Vagina (tissue), 2 donors: Measurements from ENCODE around the gene ZNF660. TPM values are rescaled to one million over a fixed set of nuclear protein-coding genes. Genes with fewer than 3 reads are reported as not detected.
"Not testable (repeated sequence)": the region's sequence is repeated elsewhere in the genome, so short reads cannot be mapped to it uniquely, and the experiment has no call there.

Experiments used
- DNase-seq, 2 donors: peaks; one replicate each; pipeline ENCODE4 v3.0.0-alpha.2; 2017; ENCODE audit errors: extremely low spot score in 2 of 2
- H3K27ac ChIP-seq: fragments of 200-600 bp; sonication (generic); one replicate; pipeline ENCODE4 v1.5.1; 2019
- H3K27me3 ChIP-seq: fragments of 200-600 bp; sonication (generic); one replicate; pipeline ENCODE4 v1.5.1; 2019
- H3K36me3 ChIP-seq, 2 donors: fragments of 200-600 bp; sonication (generic); one replicate each; pipeline ENCODE4 v1.5.1; 2017 to 2019
- H3K4me1 ChIP-seq: fragments of 200-600 bp; sonication (generic); one replicate; pipeline ENCODE4 v1.5.1; 2019
- H3K4me3 ChIP-seq, 2 donors: fragments of 200-600 bp; sonication (generic); 1 replicate in 1 of 2; 2 replicates in 1 of 2; pipeline ENCODE4 v1.5.1; 2016 to 2019
- H3K9me3 ChIP-seq: fragments of 200-600 bp; sonication (generic); one replicate; pipeline ENCODE4 v1.5.1; 2019
- CTCF ChIP-seq, 3 experiments: fragments of 450-650 bp in 2 of 3; fragments of 200-600 bp in 1 of 3; sonication (generic) in 1 of 3; IDR thresholded peaks; one replicate each; pipeline ENCODE4 v1.5.1; 2017 to 2019; ENCODE audit warnings: antibody characterized with exemption in 3 of 3, mild to moderate bottlenecking in 2 of 3, moderate library complexity in 2 of 3
- POLR2A ChIP-seq, 2 donors: fragments of 450-650 bp; IDR thresholded peaks; one replicate each; pipeline ENCODE4 v1.6.1; 2017; ENCODE audit warnings: antibody characterized with exemption in 2 of 2, mild to moderate bottlenecking in 2 of 2, moderate library complexity in 2 of 2
- POLR2AphosphoS5 ChIP-seq, 2 donors: sonication (generic); formaldehyde crosslinking; IDR thresholded peaks; one replicate each; pipeline ENCODE4 v1.9.0; 2017; ENCODE audit warnings: antibody characterized with exemption in 2 of 2, mild to moderate bottlenecking in 2 of 2, low read depth in 1 of 2; ENCODE audit not compliant: insufficient read depth in 1 of 2
- intact Hi-C: fragments of 100-400 bp; cut with DNase I; formaldehyde crosslinking; loops from one replicate; pipeline ENCODE4 v1.15.1; 2023
- total RNA-seq: library from RNA; depleted of rRNA; stranded (reverse); fragments of >200 nt; gene quantifications from one replicate; pipeline ENCODE4 v1.2.3, GENCODE V29; 2016

Gene ZNF660
- 0.98 TPM for total RNA-seq

GRCh38 chr3:44584646-44585501 is at the start of gene ZNF660:
Gene ZNF660 (plus strand): TSS chr3:44584964. CDS start chr3:44594194, 9,230 bp downstream.
- Histone ChIP-seq H3K36me3 (peaks cover 0 to 11% of the 10 kb centered on the region in 2 donors), H3K27me3 (no peaks in the 10 kb centered on the region), H3K9me3 (no peaks in the 10 kb centered on the region), H3K4me1 (no peaks in the 10 kb centered on the region), H3K4me3 (peak within 1 kb of the TSS; percentile 56 to 60), H3K27ac (peak within 1 kb of the TSS; percentile 40)
- intact Hi-C loops: no loop called here
- no peak for DNase-seq
- peak in 1 of 2 donors; percentile 52 for TF ChIP-seq POLR2AphosphoS5 (IDR thresholded peaks at IDR 0.05; ENCODE audit: insufficient read depth in 1 of 2, low read depth in 1 of 2)
- TF ChIP-seq CTCF (IDR thresholded peaks at IDR 0.05): no peak

DNA sequence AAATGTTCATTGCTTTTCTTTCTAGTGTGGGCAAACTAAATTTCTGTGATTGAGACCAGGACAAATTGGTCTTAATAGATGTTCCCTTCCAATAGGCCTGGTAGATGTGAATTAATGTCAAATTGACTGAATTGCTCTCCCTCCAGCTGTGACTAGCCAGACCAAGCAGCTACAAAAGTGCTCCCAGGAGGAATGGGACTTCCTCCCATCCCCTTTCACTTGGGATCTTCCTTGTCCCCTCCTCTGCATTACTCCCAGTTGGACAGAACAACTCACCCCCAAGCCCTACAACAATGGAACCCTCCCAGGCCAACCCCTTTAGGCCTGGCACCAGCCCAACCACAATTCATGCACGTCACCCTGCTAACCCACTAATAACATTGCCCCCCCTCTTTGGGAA is 49.4 kb upstream of the ZNF660 start:
- DNase-seq: no peak
- intact Hi-C loops: no loop called here
- no peaks in the 10 kb centered on the region for H3K36me3 ChIP-seq
- TF ChIP-seq POLR2A (IDR thresholded peaks at IDR 0.05) (no peak), POLR2AphosphoS5 (IDR thresholded peaks at IDR 0.05; ENCODE audit: insufficient read depth in 1 of 2, low read depth in 1 of 2) (no peak), CTCF (IDR thresholded peaks at IDR 0.05) (no peak)
- H3K27ac ChIP-seq: no peak overlapping the region
- H3K4me3 ChIP-seq: no peak overlapping the region
- no peaks in the 10 kb centered on the region for H3K9me3 ChIP-seq
- no peaks in the 10 kb centered on the region for H3K27me3 ChIP-seq
- no peaks in the 10 kb centered on the region for H3K4me1 ChIP-seq

DNA sequence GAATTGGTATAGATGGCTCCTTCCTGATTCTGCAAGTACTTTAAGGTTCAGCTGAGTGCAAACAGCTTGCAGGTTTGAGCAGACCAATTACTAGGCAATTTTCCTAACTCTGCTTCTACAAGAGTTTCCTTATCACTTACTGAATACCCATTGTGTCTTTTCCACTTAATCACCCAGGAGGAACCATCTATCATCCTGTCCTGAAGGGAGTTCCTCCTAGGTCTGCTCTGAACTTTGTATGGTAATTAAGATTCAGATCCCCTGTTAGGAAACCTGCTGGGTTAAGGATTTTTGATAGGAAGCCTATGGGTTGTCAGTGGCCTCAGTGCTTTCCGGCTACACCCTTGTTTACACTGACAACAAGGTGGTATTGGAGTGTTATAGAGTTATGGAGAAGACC is 40.0 kb upstream of the ZNF660 start:
- H3K4me3 ChIP-seq, H3K27ac ChIP-seq, H3K36me3 ChIP-seq, DNase-seq, H3K9me3 ChIP-seq, intact Hi-C loops, H3K27me3 ChIP-seq, H3K4me1 ChIP-seq: not testable (repeated sequence)

DNA sequence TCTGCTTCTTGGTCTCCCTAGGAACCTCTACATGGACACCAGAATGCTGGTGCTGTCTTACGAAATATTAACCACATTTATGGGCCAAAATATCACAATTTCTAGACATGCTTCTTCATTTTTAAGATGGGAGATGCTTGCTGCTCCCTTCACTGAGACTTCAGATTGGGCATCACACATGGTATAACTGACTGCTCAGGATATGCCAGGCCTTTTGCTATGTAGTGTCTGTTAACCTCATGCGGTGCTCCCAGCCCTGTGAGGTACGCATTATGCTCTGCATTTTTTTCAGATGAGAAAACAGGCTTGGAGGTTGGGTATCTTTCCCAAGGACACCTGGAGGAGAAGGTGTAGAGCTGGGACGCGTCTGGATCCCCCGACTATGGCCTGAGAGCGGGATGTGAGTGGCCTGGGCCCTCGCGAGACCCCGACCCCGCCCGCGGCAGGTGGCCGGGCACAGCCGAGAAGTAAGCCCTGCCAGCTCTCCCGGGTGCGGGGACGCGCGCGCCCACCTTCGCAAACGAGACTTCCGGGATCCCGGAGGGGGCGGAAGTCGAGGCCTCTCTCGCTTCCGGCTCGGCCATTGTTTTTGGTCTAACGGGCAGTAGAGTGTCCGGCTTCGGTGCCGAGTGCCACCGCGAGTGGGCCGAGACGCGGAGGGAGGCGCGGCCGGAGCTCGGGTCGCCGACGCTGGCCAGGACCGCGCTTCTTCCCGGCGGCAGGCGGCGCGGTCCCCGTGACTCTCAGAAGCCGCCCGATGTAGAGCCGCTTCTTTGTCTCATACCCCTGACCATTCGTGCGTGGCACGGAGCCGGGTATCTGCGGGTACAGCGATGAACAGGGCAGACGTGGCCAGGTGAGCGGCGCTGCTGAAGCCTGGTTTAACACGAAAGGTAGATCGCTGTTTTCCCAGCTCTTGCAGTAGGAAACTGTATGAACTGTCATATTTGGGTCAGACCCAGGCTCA is 29.9 kb upstream of the ZNF660 start, which contains the start of gene ZKSCAN7:
TSS of gene ZKSCAN7 (plus strand) at position 568 of the 967 bp plus-strand sequence. CDS start 1,855 bp downstream, outside the sequence.
- Histone ChIP-seq H3K4me3 (peak within 1 kb of the TSS; percentile 63 to 67), H3K27me3 (no peaks in the 10 kb centered on the region), H3K27ac (peak within 1 kb of the TSS; percentile 63), H3K4me1 (peaks cover 27% of the 10 kb centered on the region), H3K36me3 (peaks cover 0 to 14% of the 10 kb centered on the region in 2 donors), H3K9me3 (no peaks in the 10 kb centered on the region)
- DNase-seq: no peak
- intact Hi-C loops: no loop called here
- TF ChIP-seq POLR2AphosphoS5 (IDR thresholded peaks at IDR 0.05; ENCODE audit: insufficient read depth in 1 of 2, low read depth in 1 of 2) (peak in 1 of 2 donors; percentile 22), POLR2A (IDR thresholded peaks at IDR 0.05) (no peak), CTCF (IDR thresholded peaks at IDR 0.05) (peak in 1 of 3 experiments; percentile 22)

DNA sequence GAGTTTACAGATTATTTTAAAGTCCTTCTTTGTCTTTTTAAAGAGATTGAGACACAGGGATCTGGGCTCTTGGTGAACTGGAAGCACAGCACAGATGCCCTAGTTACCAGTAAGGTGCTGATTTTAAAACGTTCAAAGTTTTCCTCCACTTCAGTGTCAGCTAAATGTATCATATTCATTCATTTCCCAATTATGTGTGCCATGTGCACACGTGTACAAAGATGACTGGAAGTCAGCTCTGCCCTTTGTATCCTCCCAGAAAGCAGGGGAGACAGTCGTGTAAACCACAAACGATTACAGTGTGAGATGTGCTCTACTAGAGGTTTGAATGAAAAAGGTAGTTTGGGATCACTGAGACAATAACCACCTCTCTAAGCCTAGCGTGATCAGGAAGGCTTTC is 29.0 kb upstream of the ZNF660 start:
- no peaks in the 10 kb centered on the region for H3K9me3 ChIP-seq
- H3K27ac ChIP-seq: no peak overlapping the region
- peak overlapping the region; percentile 63 to 67 for H3K4me3 ChIP-seq
- no peaks in the 10 kb centered on the region for H3K27me3 ChIP-seq
- intact Hi-C loops: no loop called here
- no peak for TF ChIP-seq POLR2AphosphoS5 (IDR thresholded peaks at IDR 0.05; ENCODE audit: insufficient read depth in 1 of 2, low read depth in 1 of 2)
- no peak for TF ChIP-seq POLR2A (IDR thresholded peaks at IDR 0.05)
- TF ChIP-seq CTCF (IDR thresholded peaks at IDR 0.05): no peak
- peaks cover 27% of the 10 kb centered on the region for H3K4me1 ChIP-seq
- DNase-seq: no peak
- peaks cover 0 to 20% of the 10 kb centered on the region in 2 donors for H3K36me3 ChIP-seq
